ENCODE results near the gene HLCS.
A peak's percentile ranks its signal among the peaks of the same experiment; 100 is the strongest.

HLCS gene

DNA sequence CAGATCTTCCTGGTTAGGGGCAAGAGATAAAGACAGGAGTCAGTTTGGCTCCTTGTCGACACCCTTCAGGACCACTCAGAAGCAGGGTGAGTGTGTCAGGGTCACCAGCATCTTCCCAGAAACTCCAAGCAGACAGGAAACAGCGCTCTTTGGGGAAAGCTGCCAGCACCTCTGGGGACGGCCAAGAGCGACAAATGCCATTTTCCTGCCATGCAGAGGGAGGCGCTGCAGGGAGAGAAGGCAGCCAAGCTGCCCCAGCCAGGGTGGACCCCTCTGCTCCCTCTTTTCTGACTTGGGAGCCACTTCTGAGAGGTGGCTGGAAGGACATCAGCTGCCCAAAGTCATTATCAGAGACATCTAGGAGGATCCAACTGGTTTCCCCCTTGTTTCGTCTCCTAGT, 238.6 kb downstream of the HLCS start:
- no peaks in the 10 kb centered on the region for H3K9me3 ChIP-seq (ENCODE audit: insufficient read depth, low read depth, low read length)
- H3K9me2 ChIP-seq (replicated peaks; ENCODE audit: low read depth, low read length), result no peaks in the 10 kb centered on the region
- H3K4me3 ChIP-seq (ENCODE audit: low read length, poor library complexity, severe bottlenecking), result no peak overlapping the region
- H3K9ac ChIP-seq (ENCODE audit: low read depth, low read length, poor library complexity, severe bottlenecking), result no peak overlapping the region
- TF ChIP-seq, protein P1, sequence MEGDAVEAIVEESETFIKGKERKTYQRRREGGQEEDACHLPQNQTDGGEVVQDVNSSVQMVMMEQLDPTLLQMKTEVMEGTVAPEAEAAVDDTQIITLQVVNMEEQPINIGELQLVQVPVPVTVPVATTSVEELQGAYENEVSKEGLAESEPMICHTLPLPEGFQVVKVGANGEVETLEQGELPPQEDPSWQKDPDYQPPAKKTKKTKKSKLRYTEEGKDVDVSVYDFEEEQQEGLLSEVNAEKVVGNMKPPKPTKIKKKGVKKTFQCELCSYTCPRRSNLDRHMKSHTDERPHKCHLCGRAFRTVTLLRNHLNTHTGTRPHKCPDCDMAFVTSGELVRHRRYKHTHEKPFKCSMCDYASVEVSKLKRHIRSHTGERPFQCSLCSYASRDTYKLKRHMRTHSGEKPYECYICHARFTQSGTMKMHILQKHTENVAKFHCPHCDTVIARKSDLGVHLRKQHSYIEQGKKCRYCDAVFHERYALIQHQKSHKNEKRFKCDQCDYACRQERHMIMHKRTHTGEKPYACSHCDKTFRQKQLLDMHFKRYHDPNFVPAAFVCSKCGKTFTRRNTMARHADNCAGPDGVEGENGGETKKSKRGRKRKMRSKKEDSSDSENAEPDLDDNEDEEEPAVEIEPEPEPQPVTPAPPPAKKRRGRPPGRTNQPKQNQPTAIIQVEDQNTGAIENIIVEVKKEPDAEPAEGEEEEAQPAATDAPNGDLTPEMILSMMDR (conservative IDR thresholded peaks at IDR 0.05; ENCODE audit: low read length), result peak; percentile 41
- TF ChIP-seq EZH2phosphoT487 (IDR thresholded peaks at IDR 0.05; ENCODE audit: borderline replicate concordance), result no peak
- no peak overlapping the region for H2AFZ ChIP-seq (ENCODE audit: low read length)
- no peaks in the 10 kb centered on the region for H3K79me2 ChIP-seq (ENCODE audit: insufficient read depth, low read length)
- no peaks in the 10 kb centered on the region for H3K4me1 ChIP-seq (ENCODE audit: insufficient read depth, low read length, poor library complexity, severe bottlenecking)
- no peak overlapping the region for H3K4me2 ChIP-seq (ENCODE audit: low read depth, low read length, poor library complexity, severe bottlenecking)
- H3K27me3 ChIP-seq (ENCODE audit: insufficient read depth, low read length, poor library complexity, severe bottlenecking), result no peaks in the 10 kb centered on the region
- H4K20me1 ChIP-seq (ENCODE audit: insufficient read depth, low read length, poor library complexity, severe bottlenecking), result no peaks in the 10 kb centered on the region
- H3F3A ChIP-seq (ENCODE audit: low read depth), result no peaks in the 10 kb centered on the region
- H3K36me3 ChIP-seq (ENCODE audit: insufficient read depth, low read length), result no peaks in the 10 kb centered on the region

DNA sequence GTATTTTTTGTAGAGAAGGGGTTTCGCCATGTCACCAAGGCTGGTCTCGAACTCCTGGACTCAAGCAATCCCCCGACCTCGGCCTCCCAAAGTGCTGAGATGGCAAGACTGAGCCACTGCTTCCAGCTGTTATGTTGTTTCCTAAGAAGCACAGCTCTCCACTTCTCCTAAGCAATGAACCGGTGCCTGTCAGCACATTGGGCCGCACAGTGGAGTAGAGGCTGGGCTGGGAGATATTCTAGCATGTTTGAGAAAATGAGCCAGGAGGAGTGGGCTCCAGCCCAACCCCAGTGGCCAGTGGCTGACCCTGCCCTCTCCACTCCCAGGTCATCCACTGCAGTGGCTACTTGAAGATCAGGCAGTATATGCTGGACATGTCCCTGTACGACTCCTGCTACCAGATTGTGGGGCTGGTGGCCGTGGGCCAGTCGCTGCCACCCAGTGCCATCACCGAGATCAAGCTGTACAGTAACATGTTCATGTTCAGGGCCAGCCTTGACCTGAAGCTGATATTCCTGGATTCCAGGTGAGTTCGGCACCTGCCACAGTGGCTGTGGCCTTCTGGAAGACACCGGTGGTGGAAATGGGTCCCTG, 240.6 kb downstream of the HLCS start:
- no peaks in the 10 kb centered on the region for H3F3A ChIP-seq (ENCODE audit: low read depth)
- no peaks in the 10 kb centered on the region for H3K4me1 ChIP-seq (ENCODE audit: insufficient read depth, low read length, poor library complexity, severe bottlenecking)
- no peaks in the 10 kb centered on the region for H3K27me3 ChIP-seq (ENCODE audit: insufficient read depth, low read length, poor library complexity, severe bottlenecking)
- H2AFZ ChIP-seq (ENCODE audit: low read length), result no peak overlapping the region
- no peak overlapping the region for H3K4me3 ChIP-seq (ENCODE audit: low read length, poor library complexity, severe bottlenecking)
- no peaks in the 10 kb centered on the region for H3K79me2 ChIP-seq (ENCODE audit: insufficient read depth, low read length)
- H3K9me2 ChIP-seq (replicated peaks; ENCODE audit: low read depth, low read length), result no peaks in the 10 kb centered on the region
- TF ChIP-seq, protein P1 (conservative IDR thresholded peaks at IDR 0.05; ENCODE audit: low read length), result no peak
- TF ChIP-seq EZH2phosphoT487 (IDR thresholded peaks at IDR 0.05; ENCODE audit: borderline replicate concordance), result no peak
- no peaks in the 10 kb centered on the region for H3K36me3 ChIP-seq (ENCODE audit: insufficient read depth, low read length)
- no peak overlapping the region for H3K4me2 ChIP-seq (ENCODE audit: low read depth, low read length, poor library complexity, severe bottlenecking)
- H4K20me1 ChIP-seq (ENCODE audit: insufficient read depth, low read length, poor library complexity, severe bottlenecking), result no peaks in the 10 kb centered on the region
- no peak overlapping the region for H3K9ac ChIP-seq (ENCODE audit: low read depth, low read length, poor library complexity, severe bottlenecking)
- H3K9me3 ChIP-seq (ENCODE audit: insufficient read depth, low read depth, low read length), result no peaks in the 10 kb centered on the region

DNA sequence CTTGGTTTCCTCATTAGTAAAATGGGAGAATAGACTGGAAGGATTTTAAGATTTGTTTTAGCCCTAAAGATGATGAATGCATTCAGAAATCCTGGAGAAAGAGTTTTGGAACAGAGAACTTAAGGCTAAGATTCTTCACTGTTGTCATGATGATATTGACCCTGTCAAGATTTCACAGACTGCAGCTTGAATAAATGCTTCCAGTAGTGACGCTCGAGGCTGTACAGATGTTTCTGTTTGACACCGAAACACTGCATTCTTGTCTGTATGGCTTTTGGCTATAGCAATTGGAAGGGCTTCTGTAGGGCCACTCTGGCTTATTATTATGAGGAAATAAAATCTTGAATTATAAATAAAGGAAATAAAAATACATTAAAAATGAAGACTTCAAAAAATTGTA, 241.8 kb downstream of the HLCS start:
- no peaks in the 10 kb centered on the region for H3K27me3 ChIP-seq (ENCODE audit: insufficient read depth, low read length, poor library complexity, severe bottlenecking)
- no peak overlapping the region for H3K4me3 ChIP-seq (ENCODE audit: low read length, poor library complexity, severe bottlenecking)
- no peak for TF ChIP-seq EZH2phosphoT487 (IDR thresholded peaks at IDR 0.05; ENCODE audit: borderline replicate concordance)
- TF ChIP-seq, protein P1 (conservative IDR thresholded peaks at IDR 0.05; ENCODE audit: low read length), result no peak
- H3K4me1 ChIP-seq (ENCODE audit: insufficient read depth, low read length, poor library complexity, severe bottlenecking), result no peaks in the 10 kb centered on the region
- H3F3A ChIP-seq (ENCODE audit: low read depth), result no peaks in the 10 kb centered on the region
- no peaks in the 10 kb centered on the region for H3K9me2 ChIP-seq (replicated peaks; ENCODE audit: low read depth, low read length)
- H3K36me3 ChIP-seq (ENCODE audit: insufficient read depth, low read length), result no peaks in the 10 kb centered on the region
- H2AFZ ChIP-seq (ENCODE audit: low read length), result no peak overlapping the region
- no peaks in the 10 kb centered on the region for H4K20me1 ChIP-seq (ENCODE audit: insufficient read depth, low read length, poor library complexity, severe bottlenecking)
- H3K4me2 ChIP-seq (ENCODE audit: low read depth, low read length, poor library complexity, severe bottlenecking), result no peak overlapping the region
- H3K79me2 ChIP-seq (ENCODE audit: insufficient read depth, low read length), result no peaks in the 10 kb centered on the region
- H3K9me3 ChIP-seq (ENCODE audit: insufficient read depth, low read depth, low read length), result no peaks in the 10 kb centered on the region
- no peak overlapping the region for H3K9ac ChIP-seq (ENCODE audit: low read depth, low read length, poor library complexity, severe bottlenecking)

All from Loucy (cell line).